Left lung (tissue), 10 donors: ENCODE data around the gene NSUN2. TPM values are rescaled to one million over a fixed set of nuclear protein-coding genes. Genes with fewer than 3 reads are reported as not detected.
A peak's percentile ranks its signal among the peaks of the same experiment; 100 is the strongest.

Experiments used
- ATAC-seq: fragments of 200-7000 bp; cut with Tn5 transposase; one replicate; pipeline ENCODE4 v1.9.1; 2020; ENCODE audit warnings: moderate library complexity
- DNase-seq, 4 donors: peaks; one replicate each; pipeline ENCODE4 v3.0.0-alpha.2; 2013 to 2020
- H3K27ac ChIP-seq, 2 donors: fragments of 200-600 bp; sonication (generic) in 1 of 2; one replicate each; pipeline versions ENCODE4 v1.5.0 to v1.8.0; 2020 to 2021
- H3K27me3 ChIP-seq, 2 donors: fragments of 200-600 bp; sonication (generic) in 1 of 2; one replicate each; pipeline versions ENCODE4 v1.5.0 to v1.8.0; 2020 to 2021
- H3K36me3 ChIP-seq, 2 donors: fragments of 200-600 bp; sonication (generic) in 1 of 2; one replicate each; pipeline versions ENCODE4 v1.5.0 to v1.8.0; 2020 to 2021
- H3K4me1 ChIP-seq, 2 donors: fragments of 200-600 bp; one replicate each; pipeline ENCODE4 v1.8.0; 2021
- H3K4me3 ChIP-seq, 2 donors: fragments of 200-600 bp; sonication (generic) in 1 of 2; one replicate each; pipeline versions ENCODE4 v1.5.0 to v1.8.0; 2020 to 2021; ENCODE audit warnings: mild to moderate bottlenecking in 1 of 2
- H3K9me3 ChIP-seq, 2 donors: fragments of 200-600 bp; sonication (generic) in 1 of 2; one replicate each; pipeline versions ENCODE4 v1.5.0 to v1.8.0; 2020 to 2021
- CTCF ChIP-seq, 2 donors: fragments of 200-600 bp; sonication (generic) in 1 of 2; IDR thresholded peaks; one replicate each; pipeline versions ENCODE4 v1.5.0 to v1.8.0; 2021; ENCODE audit warnings: antibody characterized with exemption in 2 of 2
- intact Hi-C, 2 donors: fragments of 100-400 bp; cut with DNase I; formaldehyde crosslinking; loops; one replicate each; pipeline versions ENCODE4 v1.11.2 to v1.14.2; 2022
- polyA plus RNA-seq, 6 donors: library from polyadenylated mRNA; unstranded; fragments of 120-200 nt; gene quantifications; one replicate each; pipeline ENCODE4 v1.2.1, GENCODE V29; 2013; ENCODE audit not compliant: insufficient read length in 6 of 6
- total RNA-seq, 2 donors: library from RNA; stranded (reverse); fragmentation: NEBNext Ultra II Directional; extraction: Animal tissue kit (Norgen Biotek cat#: 25700); gene quantifications; one replicate each; pipeline ENCODE4 v1.2.1, GENCODE V29; 2021
- donor health status: DM: no; HTN: yes; CAD: no.
- donor health status: DM: no; HTN: no; CAD: no.

Gene NSUN2
- total and polyA plus RNA-seq, 8 donors: 37.5 to 93.9 (median 56.9) TPM

- peaks cover 0 to 22% of the 10 kb centered on the region in 2 donors for H3K4me1 ChIP-seq
- H3K36me3 ChIP-seq: no peaks in the 10 kb centered on the region
- no peak overlapping the region for H3K27ac ChIP-seq
- no peak overlapping the region for H3K4me3 ChIP-seq
- no peaks in the 10 kb centered on the region for H3K9me3 ChIP-seq
- ATAC-seq (no peak), DNase-seq (no peak)
- no peak for TF ChIP-seq CTCF (IDR thresholded peaks at IDR 0.05)
- intact Hi-C loops: loop anchor here in 1 of 2 donors (10.0 kb wide), 1 partner anchor 107 kb away; no protein-coding TSS in a partner anchor
- H3K27me3 ChIP-seq: no peaks in the 10 kb centered on the region
These were observed 4.7 kb upstream of the NSUN2 start for GRCh38 chr5:6637590-6637989.

- Histone ChIP-seq H3K27ac (no peak overlapping the region), H3K4me1 (peaks cover 0 to 26% of the 10 kb centered on the region in 2 donors), H3K4me3 (no peak overlapping the region), H3K36me3 (no peaks in the 10 kb centered on the region), H3K27me3 (no peaks in the 10 kb centered on the region), H3K9me3 (no peaks in the 10 kb centered on the region)
- intact Hi-C loops: loop anchor here in 1 of 2 donors (10.0 kb wide), 1 partner anchor 108 kb away; no protein-coding TSS in a partner anchor
- ATAC-seq (no peak), DNase-seq (no peak)
- no peak for TF ChIP-seq CTCF (IDR thresholded peaks at IDR 0.05)
These were observed 4.2 kb upstream of the NSUN2 start for GRCh38 chr5:6637022-6637421.

- ATAC-seq: peak; percentile 11
- no peak for TF ChIP-seq CTCF (IDR thresholded peaks at IDR 0.05)
- Histone ChIP-seq H3K27me3 (no peaks in the 10 kb centered on the region), H3K4me3 (no peak overlapping the region), H3K36me3 (peaks cover 0 to 1% of the 10 kb centered on the region in 2 donors), H3K9me3 (no peaks in the 10 kb centered on the region), H3K27ac (no peak overlapping the region), H3K4me1 (peaks cover 0 to 33% of the 10 kb centered on the region in 2 donors)
- intact Hi-C loops: loop anchor here in 1 of 2 donors (10.0 kb wide), 1 partner anchor 109 kb away; no protein-coding TSS in a partner anchor
- peak in 2 of 4 donors; percentile 43 to 76 for DNase-seq
These were observed 3.4 kb upstream of the NSUN2 start for GRCh38 chr5:6636293-6636692.

GRCh38 chr5:6634788-6635430, 2.1 kb upstream of the NSUN2 start:
- TF ChIP-seq CTCF (IDR thresholded peaks at IDR 0.05): no peak
- Histone ChIP-seq H3K4me3 (no peak overlapping the region), H3K4me1 (peaks cover 0 to 40% of the 10 kb centered on the region in 2 donors), H3K9me3 (no peaks in the 10 kb centered on the region), H3K27me3 (no peaks in the 10 kb centered on the region), H3K27ac (no peak overlapping the region), H3K36me3 (peaks cover 0 to 15% of the 10 kb centered on the region in 2 donors)
- DNase-seq (no peak), ATAC-seq (no peak)
- intact Hi-C loops: loop anchor here in 1 of 2 donors (10.0 kb wide), 1 partner anchor 110 kb away; no protein-coding TSS in a partner anchor

GRCh38 chr5:6634306-6634705, 1.5 kb upstream of the NSUN2 start:
- Histone ChIP-seq H3K4me3 (peak overlapping the region; percentile 89 to 99), H3K36me3 (peaks cover 0 to 21% of the 10 kb centered on the region in 2 donors), H3K27ac (no peak overlapping the region), H3K4me1 (peaks cover 0 to 43% of the 10 kb centered on the region in 2 donors), H3K27me3 (no peaks in the 10 kb centered on the region), H3K9me3 (no peaks in the 10 kb centered on the region)
- ATAC-seq (no peak), DNase-seq (peak in 1 of 4 donors; percentile 1)
- no peak for TF ChIP-seq CTCF (IDR thresholded peaks at IDR 0.05)
- intact Hi-C loops: loop anchor here in 1 of 2 donors (10.0 kb wide), 1 partner anchor 110 kb away; no protein-coding TSS in a partner anchor
